OCI-LY1 (cell line): Measurements from ENCODE around the gene CAPN12.
"Not testable (repeated sequence)": the region's sequence is repeated elsewhere in the genome, so short reads cannot be mapped to it uniquely, and the experiment has no call there.

Experiments used
- EZH2 ChIP-seq: fragments of 200-600 bp; sonication (generic), shearing (Covaris generic); IDR thresholded peaks from 2 replicates; pipeline ENCODE4 v1.8.0; 2017; ENCODE audit warnings: borderline replicate concordance, mixed run types, mild to moderate bottlenecking, antibody characterized with exemption, low read length, moderate library complexity, mixed read lengths
- TF ChIP-seq, protein P1 (sequence below): fragments of 200-600 bp; sonication (generic), shearing (Covaris generic); IDR thresholded peaks from 2 replicates; pipeline ENCODE4 v1.5.1; 2017; ENCODE audit warnings: mild to moderate bottlenecking, antibody characterized with exemption, low read length, moderate library complexity, mixed read lengths

DNA sequence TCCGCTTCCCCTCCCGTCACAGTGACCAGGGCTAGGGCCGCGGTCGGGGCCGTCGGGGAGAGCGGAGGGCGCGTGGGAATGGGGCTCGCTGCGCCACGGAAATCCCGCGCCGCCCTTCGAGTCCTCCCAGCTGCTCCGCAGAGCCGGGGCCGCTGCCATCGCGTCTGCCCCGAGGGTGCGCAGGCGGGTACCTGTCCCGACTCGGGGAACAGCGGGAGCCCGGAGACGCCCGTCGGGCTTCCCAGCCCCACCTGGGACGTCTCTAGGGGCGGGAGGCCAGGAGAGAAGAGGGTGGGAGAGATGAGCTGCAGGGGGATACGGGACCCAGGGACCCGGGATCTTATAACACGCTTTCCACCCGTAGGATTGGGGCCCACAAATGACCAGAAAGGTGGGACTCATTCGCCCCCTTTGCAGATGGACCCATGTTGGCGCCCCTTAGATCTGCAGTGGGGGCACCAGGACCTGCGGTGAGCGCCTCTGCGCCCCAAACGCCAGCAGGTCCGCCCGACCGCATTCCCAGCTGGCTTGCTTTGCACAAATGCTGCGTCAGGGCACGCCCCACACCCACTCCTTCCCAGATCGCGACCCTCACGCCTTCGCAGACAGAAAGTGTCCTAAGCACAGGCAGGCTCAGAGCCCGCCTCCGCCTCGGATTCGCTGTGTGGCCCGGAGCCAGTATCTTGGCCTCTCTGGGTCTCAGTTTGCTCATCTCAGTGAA is 26.1 kb upstream of the CAPN12 start:
- TF ChIP-seq EZH2 = not testable (repeated sequence)
- TF ChIP-seq, protein P1, sequence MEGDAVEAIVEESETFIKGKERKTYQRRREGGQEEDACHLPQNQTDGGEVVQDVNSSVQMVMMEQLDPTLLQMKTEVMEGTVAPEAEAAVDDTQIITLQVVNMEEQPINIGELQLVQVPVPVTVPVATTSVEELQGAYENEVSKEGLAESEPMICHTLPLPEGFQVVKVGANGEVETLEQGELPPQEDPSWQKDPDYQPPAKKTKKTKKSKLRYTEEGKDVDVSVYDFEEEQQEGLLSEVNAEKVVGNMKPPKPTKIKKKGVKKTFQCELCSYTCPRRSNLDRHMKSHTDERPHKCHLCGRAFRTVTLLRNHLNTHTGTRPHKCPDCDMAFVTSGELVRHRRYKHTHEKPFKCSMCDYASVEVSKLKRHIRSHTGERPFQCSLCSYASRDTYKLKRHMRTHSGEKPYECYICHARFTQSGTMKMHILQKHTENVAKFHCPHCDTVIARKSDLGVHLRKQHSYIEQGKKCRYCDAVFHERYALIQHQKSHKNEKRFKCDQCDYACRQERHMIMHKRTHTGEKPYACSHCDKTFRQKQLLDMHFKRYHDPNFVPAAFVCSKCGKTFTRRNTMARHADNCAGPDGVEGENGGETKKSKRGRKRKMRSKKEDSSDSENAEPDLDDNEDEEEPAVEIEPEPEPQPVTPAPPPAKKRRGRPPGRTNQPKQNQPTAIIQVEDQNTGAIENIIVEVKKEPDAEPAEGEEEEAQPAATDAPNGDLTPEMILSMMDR = not testable (repeated sequence)
